ENCODE measurements around the gene PYDC1. TPM values are rescaled to one million over a fixed set of nuclear protein-coding genes. Genes with fewer than 3 reads are reported as not detected.
A peak's percentile ranks its signal among the peaks of the same experiment; 100 is the strongest.

Gene PYDC1
- total RNA-seq, 1 experiment from 2014 or later = not detected

DNA sequence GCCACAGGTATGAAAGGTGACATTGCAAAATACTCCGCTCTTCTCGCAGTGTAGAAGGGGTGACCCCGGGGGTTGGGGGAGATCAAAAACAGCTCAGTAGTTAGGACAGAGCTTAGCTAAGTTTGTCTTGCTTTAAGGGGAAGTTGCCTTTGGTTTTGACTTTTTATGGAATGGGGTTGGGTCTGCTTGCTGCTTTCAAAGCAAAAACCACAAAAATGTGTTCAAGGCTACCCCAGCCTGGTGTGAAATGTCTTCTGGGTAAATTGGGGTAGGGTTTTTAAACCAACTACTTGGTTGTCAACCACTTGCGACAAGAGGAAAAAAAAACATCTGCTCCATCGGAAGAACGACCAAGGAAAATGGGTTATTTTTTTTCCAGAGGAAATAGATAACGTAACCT, 30.8 kb downstream of the PYDC1 start:
- H3K36me3 Mint-ChIP-seq (ENCODE audit: insufficient read depth, unreplicated experiment) = peaks cover 100% of the 10 kb centered on the region
- BruUV-seq (replicated peaks) = no TSS peak
- peaks cover 65% of the 10 kb centered on the region for H3K4me1 Mint-ChIP-seq (ENCODE audit: low read depth, unreplicated experiment)
- peak overlapping the region; percentile 8 for H3K27ac Mint-ChIP-seq (ENCODE audit: unreplicated experiment)
- no peak overlapping the region for H3K4me3 Mint-ChIP-seq (ENCODE audit: low read depth, unreplicated experiment)
- CTCF ChIA-PET = no interaction called here
- DNase-seq = no peak
- no peaks in the 10 kb centered on the region for H3K9me3 Mint-ChIP-seq (ENCODE audit: low read depth, unreplicated experiment)
- intact Hi-C loops (cut with micrococcal nuclease; ENCODE audit: unreplicated experiment) = loop anchor here (10.0 kb wide), 1 partner anchor 199 kb away; no protein-coding TSS in a partner anchor
- no peaks in the 10 kb centered on the region for H3K27me3 Mint-ChIP-seq (ENCODE audit: unreplicated experiment)
- TF ChIP-seq CTCF (IDR thresholded peaks at IDR 0.05; ENCODE audit: unreplicated experiment) = no peak

GRCh38 chr16:31185339-31185738, 31.6 kb downstream of the PYDC1 start:
- CTCF ChIA-PET = interaction anchor here (0.6 kb wide), 1 partner anchor 100 kb away, joined by 4 read pairs; no protein-coding TSS in a partner anchor
- Mint-ChIP-seq H3K27ac (ENCODE audit: unreplicated experiment) (peak overlapping the region; percentile 8), H3K4me1 (ENCODE audit: low read depth, unreplicated experiment) (peaks cover 64% of the 10 kb centered on the region), H3K27me3 (ENCODE audit: unreplicated experiment) (no peaks in the 10 kb centered on the region), H3K4me3 (ENCODE audit: low read depth, unreplicated experiment) (no peak overlapping the region), H3K36me3 (ENCODE audit: insufficient read depth, unreplicated experiment) (peaks cover 100% of the 10 kb centered on the region), H3K9me3 (ENCODE audit: low read depth, unreplicated experiment) (no peaks in the 10 kb centered on the region)
- intact Hi-C loops (cut with micrococcal nuclease; ENCODE audit: unreplicated experiment) = loop anchor here (10.0 kb wide), 1 partner anchor 199 kb away; no protein-coding TSS in a partner anchor
- DNase-seq = no peak
- no peak for TF ChIP-seq CTCF (IDR thresholded peaks at IDR 0.05; ENCODE audit: unreplicated experiment)
- BruUV-seq (replicated peaks) = no TSS peak

DNA sequence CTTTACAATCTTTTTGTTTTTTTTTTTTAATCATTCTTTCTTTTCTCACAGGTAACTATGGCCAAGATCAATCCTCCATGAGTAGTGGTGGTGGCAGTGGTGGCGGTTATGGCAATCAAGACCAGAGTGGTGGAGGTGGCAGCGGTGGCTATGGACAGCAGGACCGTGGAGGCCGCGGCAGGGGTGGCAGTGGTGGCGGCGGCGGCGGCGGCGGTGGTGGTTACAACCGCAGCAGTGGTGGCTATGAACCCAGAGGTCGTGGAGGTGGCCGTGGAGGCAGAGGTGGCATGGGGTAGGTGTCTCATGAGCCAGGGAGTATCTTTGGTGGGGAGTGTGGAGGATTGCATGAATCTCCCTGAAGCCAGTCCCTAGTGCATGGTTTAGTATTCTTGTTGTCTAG, 32.0 kb downstream of the PYDC1 start:
- intact Hi-C loops (cut with micrococcal nuclease; ENCODE audit: unreplicated experiment) = loop anchor here (10.0 kb wide), 1 partner anchor 200 kb away; no protein-coding TSS in a partner anchor
- no TSS peak for BruUV-seq (replicated peaks)
- TF ChIP-seq CTCF (IDR thresholded peaks at IDR 0.05; ENCODE audit: unreplicated experiment) = no peak
- no peaks in the 10 kb centered on the region for H3K9me3 Mint-ChIP-seq (ENCODE audit: low read depth, unreplicated experiment)
- no peaks in the 10 kb centered on the region for H3K27me3 Mint-ChIP-seq (ENCODE audit: unreplicated experiment)
- CTCF ChIA-PET = interaction anchor here (1.0 kb wide), 1 partner anchor 201 kb away, joined by 4 read pairs; no protein-coding TSS in a partner anchor
- H3K27ac Mint-ChIP-seq (ENCODE audit: unreplicated experiment) = peak overlapping the region; percentile 8
- DNase-seq = no peak
- peaks cover 59% of the 10 kb centered on the region for H3K4me1 Mint-ChIP-seq (ENCODE audit: low read depth, unreplicated experiment)
- H3K4me3 Mint-ChIP-seq (ENCODE audit: low read depth, unreplicated experiment) = no peak overlapping the region
- peaks cover 100% of the 10 kb centered on the region for H3K36me3 Mint-ChIP-seq (ENCODE audit: insufficient read depth, unreplicated experiment)

DNA sequence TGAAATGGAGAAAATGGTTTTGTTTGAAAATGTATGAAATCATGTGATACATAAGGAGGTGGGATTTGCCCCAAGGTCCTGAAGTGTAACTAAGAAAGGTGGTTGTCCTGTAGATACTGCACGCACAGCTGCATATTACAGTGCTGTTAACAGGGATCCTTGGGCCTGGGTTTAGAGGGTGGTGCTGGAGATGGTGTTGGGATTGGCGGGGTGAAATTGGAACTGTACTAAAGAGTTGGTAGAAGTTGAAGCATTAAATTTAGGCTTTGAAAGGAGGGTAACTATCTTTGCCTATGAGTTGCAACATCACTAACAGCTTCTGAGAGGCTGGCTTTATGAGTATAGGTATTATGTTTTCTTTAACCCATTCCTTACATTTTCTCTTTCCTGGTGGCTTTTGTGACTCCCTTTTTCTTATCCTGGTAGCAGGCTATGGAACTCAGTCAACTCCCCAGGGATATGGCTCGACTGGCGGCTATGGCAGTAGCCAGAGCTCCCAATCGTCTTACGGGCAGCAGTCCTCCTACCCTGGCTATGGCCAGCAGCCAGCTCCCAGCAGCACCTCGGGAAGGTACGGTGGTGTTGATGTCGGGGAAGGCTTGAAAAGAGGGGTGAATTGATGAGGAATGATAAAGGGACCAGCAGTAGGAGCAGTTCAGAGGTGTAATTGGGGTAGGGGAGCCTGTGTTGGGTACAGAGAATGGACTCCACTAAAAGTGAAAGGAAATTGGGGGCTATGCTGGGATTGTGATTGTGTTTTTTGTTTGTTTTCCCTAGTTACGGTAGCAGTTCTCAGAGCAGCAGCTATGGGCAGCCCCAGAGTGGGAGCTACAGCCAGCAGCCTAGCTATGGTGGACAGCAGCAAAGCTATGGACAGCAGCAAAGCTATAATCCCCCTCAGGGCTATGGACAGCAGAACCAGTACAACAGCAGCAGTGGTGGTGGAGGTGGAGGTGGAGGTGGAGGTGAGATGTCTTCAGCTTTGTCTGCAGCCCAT, 33.2 kb downstream of the PYDC1 start:
- TF ChIP-seq CTCF (IDR thresholded peaks at IDR 0.05; ENCODE audit: unreplicated experiment) = no peak
- Mint-ChIP-seq H3K9me3 (ENCODE audit: low read depth, unreplicated experiment) (no peaks in the 10 kb centered on the region), H3K4me3 (ENCODE audit: low read depth, unreplicated experiment) (peak overlapping the region; percentile 82), H3K27me3 (ENCODE audit: unreplicated experiment) (no peaks in the 10 kb centered on the region), H3K4me1 (ENCODE audit: low read depth, unreplicated experiment) (peaks cover 55% of the 10 kb centered on the region), H3K36me3 (ENCODE audit: insufficient read depth, unreplicated experiment) (peaks cover 98% of the 10 kb centered on the region), H3K27ac (ENCODE audit: unreplicated experiment) (peak overlapping the region; percentile 55)
- DNase-seq = no peak
- CTCF ChIA-PET = interaction anchor here (0.7 to 1.0 kb wide), 4 partner anchors 150 to 259 kb away, joined by 3 to 6 read pairs (median 4); partner anchors contain the start of gene ZNF843
- no TSS peak for BruUV-seq (replicated peaks)
- intact Hi-C loops (cut with micrococcal nuclease; ENCODE audit: unreplicated experiment) = loop anchor here (10.0 kb wide), 1 partner anchor 201 kb away; no protein-coding TSS in a partner anchor
